RWPE2 (cell line): ENCODE data around the gene LRRK1.

Experiments
- ATAC-seq: fragments of 200-7000 bp; cut with Tn5 transposase; 3 replicates; pipeline ENCODE4 v1.9.1; 2021; ENCODE audit warnings: low read depth
- DNase-seq: peaks from one replicate; pipeline ENCODE4 v3.0.0-alpha.2; 2020; ENCODE audit warnings: low spot score
- H3K27ac ChIP-seq: fragments of 450-650 bp; 2 replicates; pipeline ENCODE4 v1.5.1; 2017; ENCODE audit warnings: mild to moderate bottlenecking; ENCODE audit not compliant: poor library complexity, severe bottlenecking
- H3K27me3 ChIP-seq: fragments of 250-450 bp; sonication (Bioruptor Pico); 2 replicates; pipeline ENCODE4 v1.5.1; 2021; ENCODE audit warnings: mild to moderate bottlenecking, moderate library complexity; ENCODE audit not compliant: insufficient read depth, poor library complexity, severe bottlenecking
- H3K36me3 ChIP-seq: fragments of 250-450 bp; sonication (Bioruptor Pico); 2 replicates; pipeline ENCODE4 v1.5.1; 2020; ENCODE audit warnings: low read depth, mild to moderate bottlenecking, moderate library complexity
- H3K4me1 ChIP-seq: fragments of 250-450 bp; sonication (Bioruptor Pico); 2 replicates; pipeline ENCODE4 v1.5.1; 2021; ENCODE audit warnings: mild to moderate bottlenecking, moderate library complexity; ENCODE audit not compliant: insufficient read depth, poor library complexity, severe bottlenecking
- H3K4me3 ChIP-seq: fragments of 250-450 bp; sonication (Bioruptor Pico); 2 replicates; pipeline ENCODE4 v1.5.1; 2021; ENCODE audit warnings: mild to moderate bottlenecking, moderate library complexity; ENCODE audit not compliant: severe bottlenecking
- H3K9me3 ChIP-seq: fragments of 250-450 bp; sonication (Bioruptor Pico); 2 replicates; pipeline ENCODE4 v1.5.1; 2021; ENCODE audit warnings: mild to moderate bottlenecking, moderate library complexity; ENCODE audit not compliant: severe bottlenecking
- TF ChIP-seq, protein P1 (sequence below): fragments of 450-650 bp; IDR thresholded peaks from one replicate; pipeline ENCODE4 v1.5.1; 2017; ENCODE audit warnings: mild to moderate bottlenecking, moderate library complexity; ENCODE audit not compliant: poor library complexity, severe bottlenecking

LRRK1 gene

DNA sequence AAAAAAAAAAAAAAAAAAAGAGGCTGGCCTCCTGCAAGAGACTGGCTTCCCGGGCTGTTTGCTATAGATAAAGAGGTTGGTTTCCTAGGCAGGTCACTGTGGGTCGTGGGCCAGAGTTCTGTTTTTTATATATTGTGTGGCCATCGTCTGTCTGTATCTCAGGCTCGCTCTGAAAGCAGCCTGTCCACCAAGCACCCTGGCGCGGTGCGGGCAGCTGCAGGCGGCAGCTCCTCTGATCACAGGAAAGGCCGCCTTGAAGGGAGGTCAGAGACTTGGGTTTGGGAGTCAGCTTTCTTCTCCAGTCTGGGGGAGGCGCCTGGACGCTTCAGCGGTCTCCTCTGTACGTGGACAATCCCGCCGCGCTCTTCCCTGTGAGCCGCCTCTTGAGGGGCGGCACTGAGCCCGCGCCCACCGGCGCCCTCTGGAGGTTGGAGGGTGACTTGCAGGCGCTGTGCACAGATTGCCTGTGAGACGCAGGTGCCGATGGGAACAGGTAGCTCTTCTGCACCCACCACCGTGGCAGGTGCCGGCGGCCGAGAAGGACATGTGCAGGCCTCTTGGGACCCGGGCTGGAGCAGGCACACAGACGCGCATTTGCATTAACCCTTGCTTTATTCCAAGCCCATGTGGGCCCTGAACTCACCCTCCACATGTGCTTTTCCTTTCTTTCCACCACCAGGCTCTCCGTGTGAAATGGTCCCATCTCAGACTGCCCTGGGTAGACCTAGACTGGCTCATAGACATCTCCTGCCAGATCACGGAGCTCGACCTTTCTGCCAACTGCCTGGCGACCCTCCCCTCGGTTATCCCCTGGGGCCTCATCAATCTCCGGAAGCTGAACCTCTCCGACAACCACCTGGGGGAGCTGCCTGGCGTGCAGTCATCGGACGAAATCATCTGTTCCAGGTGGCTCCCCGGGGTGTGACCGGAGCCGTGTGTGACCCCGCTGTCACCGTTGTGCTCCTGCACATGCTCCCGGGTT, 89.3 kb downstream of the LRRK1 start:
- peak overlapping the region; percentile 36 for H3K4me3 ChIP-seq
- no peaks in the 10 kb centered on the region for H3K9me3 ChIP-seq
- DNase-seq, result peak; percentile 86
- peak; percentile 84 for ATAC-seq
- no peak overlapping the region for H3K27ac ChIP-seq
- TF ChIP-seq, protein P1, sequence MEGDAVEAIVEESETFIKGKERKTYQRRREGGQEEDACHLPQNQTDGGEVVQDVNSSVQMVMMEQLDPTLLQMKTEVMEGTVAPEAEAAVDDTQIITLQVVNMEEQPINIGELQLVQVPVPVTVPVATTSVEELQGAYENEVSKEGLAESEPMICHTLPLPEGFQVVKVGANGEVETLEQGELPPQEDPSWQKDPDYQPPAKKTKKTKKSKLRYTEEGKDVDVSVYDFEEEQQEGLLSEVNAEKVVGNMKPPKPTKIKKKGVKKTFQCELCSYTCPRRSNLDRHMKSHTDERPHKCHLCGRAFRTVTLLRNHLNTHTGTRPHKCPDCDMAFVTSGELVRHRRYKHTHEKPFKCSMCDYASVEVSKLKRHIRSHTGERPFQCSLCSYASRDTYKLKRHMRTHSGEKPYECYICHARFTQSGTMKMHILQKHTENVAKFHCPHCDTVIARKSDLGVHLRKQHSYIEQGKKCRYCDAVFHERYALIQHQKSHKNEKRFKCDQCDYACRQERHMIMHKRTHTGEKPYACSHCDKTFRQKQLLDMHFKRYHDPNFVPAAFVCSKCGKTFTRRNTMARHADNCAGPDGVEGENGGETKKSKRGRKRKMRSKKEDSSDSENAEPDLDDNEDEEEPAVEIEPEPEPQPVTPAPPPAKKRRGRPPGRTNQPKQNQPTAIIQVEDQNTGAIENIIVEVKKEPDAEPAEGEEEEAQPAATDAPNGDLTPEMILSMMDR, result peak; percentile 100
- peaks cover 2% of the 10 kb centered on the region for H3K4me1 ChIP-seq
- no peaks in the 10 kb centered on the region for H3K27me3 ChIP-seq
- H3K36me3 ChIP-seq, result peaks cover 11% of the 10 kb centered on the region; the same call in 1 of the 2 replicates

DNA sequence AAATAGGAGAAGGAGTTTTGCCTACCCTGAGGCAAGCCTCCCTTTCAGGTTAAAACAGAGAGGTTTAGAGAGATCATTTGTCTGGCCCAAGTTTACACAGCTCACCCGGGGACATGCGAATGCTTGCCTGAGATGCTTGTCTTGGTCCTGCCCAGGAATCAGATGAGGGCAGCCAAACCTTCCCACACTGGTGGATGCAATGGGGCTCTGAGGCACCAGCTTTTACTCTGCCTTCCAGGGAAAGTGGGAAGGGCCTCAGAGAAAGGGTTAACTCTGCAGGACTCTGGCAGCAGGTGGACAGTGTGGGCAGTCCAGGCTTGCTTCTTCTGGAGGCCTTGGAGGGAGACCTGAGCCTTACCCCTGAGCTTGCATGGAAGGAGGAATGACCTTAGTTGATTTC, 90.0 kb downstream of the LRRK1 start:
- Histone ChIP-seq H3K36me3 (peaks cover 11% of the 10 kb centered on the region; the same call in 1 of the 2 replicates), H3K4me1 (peaks cover 2% of the 10 kb centered on the region), H3K9me3 (no peaks in the 10 kb centered on the region), H3K27me3 (no peaks in the 10 kb centered on the region), H3K4me3 (no peak overlapping the region), H3K27ac (no peak overlapping the region)
- TF ChIP-seq, protein P1, result no peak
- DNase-seq (peak; percentile 26), ATAC-seq (no peak)

DNA sequence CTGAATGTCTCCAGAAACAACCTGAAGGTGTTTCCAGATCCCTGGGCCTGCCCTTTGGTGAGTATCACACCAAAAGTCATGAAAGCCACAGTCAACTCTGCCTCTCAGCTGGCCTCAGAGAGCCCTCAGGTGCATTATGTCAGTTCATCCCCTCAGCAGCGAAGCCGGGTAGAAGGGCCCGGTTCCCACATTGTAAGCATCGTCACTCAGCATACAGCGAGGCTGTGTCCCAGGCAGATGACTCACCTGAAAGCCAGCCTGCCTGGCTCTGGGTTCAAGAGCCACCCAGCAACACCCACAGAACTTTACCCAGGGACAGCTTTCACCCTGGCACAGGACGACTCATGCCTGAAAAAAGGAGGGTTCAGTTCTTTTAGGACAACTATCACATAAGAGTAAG, 91.6 kb downstream of the LRRK1 start:
- no peak overlapping the region for H3K4me3 ChIP-seq
- peaks cover 2% of the 10 kb centered on the region for H3K4me1 ChIP-seq
- TF ChIP-seq, protein P1, result no peak

GRCh38 chr15:101012326-101013200, 93.4 kb downstream of the LRRK1 start:
- peak; percentile 71 for DNase-seq
- H3K36me3 ChIP-seq, result peaks cover 25% of the 10 kb centered on the region

More for the DNA sequence above, 91.6 kb downstream of the LRRK1 start:
- Histone ChIP-seq H3K27ac (no peak overlapping the region), H3K27me3 (no peaks in the 10 kb centered on the region), H3K9me3 (no peaks in the 10 kb centered on the region), H3K36me3 (peaks cover 20% of the 10 kb centered on the region)
- ATAC-seq (no peak), DNase-seq (peak; percentile 52)

More at GRCh38 chr15:101012326-101013200, 93.4 kb downstream of the LRRK1 start:
- H3K27me3 ChIP-seq, result no peaks in the 10 kb centered on the region
- TF ChIP-seq, protein P1, result no peak
- no peaks in the 10 kb centered on the region for H3K4me1 ChIP-seq
- no peaks in the 10 kb centered on the region for H3K9me3 ChIP-seq
- no peak overlapping the region for H3K4me3 ChIP-seq
- no peak overlapping the region for H3K27ac ChIP-seq
- ATAC-seq, result no peak
